CD4-positive, CD25-positive, alpha-beta regulatory T cell (primary cell): Measurements from ENCODE around the gene IGF1R. TPM values are rescaled to one million over a fixed set of nuclear protein-coding genes. Genes with fewer than 3 reads are reported as not detected.
A peak's percentile ranks its signal among the peaks of the same experiment; 100 is the strongest.

ENCODE experiments used
- ATAC-seq, 2 donors: fragments of 150-1000 bp; cut with Tn5 transposase; one replicate each; pipeline ENCODE4 v1.10.0; 2021; ENCODE audit warnings: low read depth in 2 of 2, moderate number of reproducible peaks in 2 of 2, moderate library complexity in 1 of 2
- DNase-seq, 3 donors: peaks; one replicate each; pipeline versions ENCODE4 v3.0.0 to v3.0.0-alpha.2; 2012 to 2022; ENCODE audit warnings: mixed read lengths in 1 of 3
- H3K27ac ChIP-seq: one replicate; pipeline ENCODE4 v1.7.0; 2013; ENCODE audit warnings: mild to moderate bottlenecking, low read length; ENCODE audit not compliant: insufficient read depth, poor library complexity, severe bottlenecking
- H3K27me3 ChIP-seq: one replicate; pipeline ENCODE4 v1.7.0; 2013; ENCODE audit warnings: low read length; ENCODE audit not compliant: control insufficient read depth, insufficient read depth
- H3K36me3 ChIP-seq: one replicate; pipeline ENCODE4 v1.7.0; 2013; ENCODE audit warnings: mild to moderate bottlenecking, low read length, moderate library complexity; ENCODE audit not compliant: control insufficient read depth, insufficient read depth
- H3K4me1 ChIP-seq: 2 replicates; pipeline ENCODE4 v1.7.0; 2013; ENCODE audit warnings: mild to moderate bottlenecking, low read length; ENCODE audit not compliant: insufficient read depth, control insufficient read depth, poor library complexity, severe bottlenecking
- H3K4me3 ChIP-seq: one replicate; pipeline ENCODE4 v1.7.0; 2013; ENCODE audit warnings: low read depth, mild to moderate bottlenecking, low read length, moderate library complexity
- H3K9me3 ChIP-seq, 2 experiments: 1 replicate in 1 of 2; 2 replicates in 1 of 2; pipeline ENCODE4 v1.7.0; 2013; ENCODE audit warnings: low read length in 2 of 2, mild to moderate bottlenecking in 1 of 2, moderate library complexity in 1 of 2; ENCODE audit not compliant: control insufficient read depth in 2 of 2
- H3K27ac Mint-ChIP-seq, 3 donors: one replicate each; pipeline ENCODE4 v1.8.0; 2020 to 2022; ENCODE audit warnings: mild to moderate bottlenecking in 3 of 3, mixed read lengths in 3 of 3, moderate library complexity in 2 of 3
- H3K27me3 Mint-ChIP-seq: one replicate; pipeline ENCODE4 v1.8.0; 2022; ENCODE audit warnings: mild to moderate bottlenecking, mixed read lengths
- H3K36me3 Mint-ChIP-seq: one replicate; pipeline ENCODE4 v1.8.0; 2020; ENCODE audit warnings: mixed read lengths
- H3K4me1 Mint-ChIP-seq, 4 donors: one replicate each; pipeline ENCODE4 v1.8.0; 2020 to 2022; ENCODE audit warnings: mixed read lengths in 4 of 4, mild to moderate bottlenecking in 1 of 4
- H3K4me3 Mint-ChIP-seq, 4 donors: one replicate each; pipeline ENCODE4 v1.8.0; 2020 to 2022; ENCODE audit warnings: mild to moderate bottlenecking in 4 of 4, mixed read lengths in 4 of 4, moderate library complexity in 3 of 4
- H3K9me3 Mint-ChIP-seq, 7 donors: one replicate each; pipeline ENCODE4 v1.8.0; 2020 to 2022; ENCODE audit warnings: mixed read lengths in 7 of 7, mild to moderate bottlenecking in 3 of 7, moderate library complexity in 2 of 7
- polyA plus RNA-seq, 4 donors: library from polyadenylated mRNA; unstranded; fragments of 300-500 nt; fragmentation: Illumina TruSeq; gene quantifications; one replicate each; pipeline ENCODE4 v1.2.3, GENCODE V29; 2021
- total RNA-seq: library from RNA; stranded (reverse); gene quantifications from one replicate; pipeline ENCODE4 v1.2.3, GENCODE V29; 2022

The IGF1R gene
- total and polyA plus RNA-seq, 5 donors from 2014 or later, result 1.6 to 14.2 (median 3.6) TPM

GRCh38 chr15:98953000-98953787 is 304.9 kb downstream of the IGF1R start:
- Mint-ChIP-seq H3K4me3 (peak overlapping the region in 1 of 4 donors; percentile 16), H3K27me3 (no peaks in the 10 kb centered on the region), H3K4me1 (peaks cover 0 to 26% (median 5%) of the 10 kb centered on the region in 4 donors), H3K27ac (peak overlapping the region in 2 of 3 donors; percentile 76 to 84), H3K36me3 (peaks cover 19% of the 10 kb centered on the region), H3K9me3 (no peaks in the 10 kb centered on the region)
- ATAC-seq (no peak), DNase-seq (peak in 1 of 3 donors; percentile 23)
- Histone ChIP-seq H3K9me3 (no peaks in the 10 kb centered on the region), H3K4me3 (no peak overlapping the region), H3K27ac (no peak overlapping the region), H3K4me1 (no peaks in the 10 kb centered on the region), H3K27me3 (no peaks in the 10 kb centered on the region), H3K36me3 (no peaks in the 10 kb centered on the region)

DNA sequence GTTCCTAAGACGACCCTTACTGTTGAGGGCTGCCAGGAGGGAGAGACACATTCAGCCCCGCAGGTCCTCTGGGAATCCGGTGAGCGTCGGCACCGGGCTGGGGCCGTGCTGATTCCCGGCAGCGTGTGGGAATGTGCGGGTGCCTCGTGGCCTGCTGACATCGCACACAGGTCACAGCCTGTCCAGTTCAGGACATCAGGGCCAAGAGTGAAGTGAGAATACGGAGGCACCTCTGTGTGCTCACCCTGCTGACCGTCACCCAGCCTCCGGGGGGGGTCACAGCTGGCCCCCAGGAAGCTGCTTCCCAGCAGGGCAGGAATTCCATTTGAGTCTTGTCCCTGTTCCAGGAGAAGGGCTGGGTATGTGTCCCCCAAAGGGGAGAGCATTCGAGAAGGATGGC is 305.6 kb downstream of the IGF1R start:
- no peaks in the 10 kb centered on the region for H3K27me3 Mint-ChIP-seq
- peaks cover 0 to 26% (median 5%) of the 10 kb centered on the region in 4 donors for H3K4me1 Mint-ChIP-seq
- no peak overlapping the region for H3K4me3 Mint-ChIP-seq
- H3K9me3 ChIP-seq, result no peaks in the 10 kb centered on the region
- ATAC-seq, result no peak
- H3K36me3 Mint-ChIP-seq, result peaks cover 21% of the 10 kb centered on the region
- H3K4me1 ChIP-seq, result no peaks in the 10 kb centered on the region
- H3K4me3 ChIP-seq, result no peak overlapping the region
- H3K9me3 Mint-ChIP-seq, result no peaks in the 10 kb centered on the region
- H3K27me3 ChIP-seq, result no peaks in the 10 kb centered on the region
- no peak overlapping the region for H3K27ac ChIP-seq
- no peaks in the 10 kb centered on the region for H3K36me3 ChIP-seq
- no peak for DNase-seq
- no peak overlapping the region for H3K27ac Mint-ChIP-seq

GRCh38 chr15:98954411-98954810 is 306.1 kb downstream of the IGF1R start:
- no peaks in the 10 kb centered on the region for H3K9me3 Mint-ChIP-seq
- H3K4me3 Mint-ChIP-seq, result no peak overlapping the region
- Histone ChIP-seq H3K4me3 (no peak overlapping the region), H3K9me3 (no peaks in the 10 kb centered on the region), H3K27ac (no peak overlapping the region), H3K4me1 (no peaks in the 10 kb centered on the region), H3K27me3 (no peaks in the 10 kb centered on the region), H3K36me3 (no peaks in the 10 kb centered on the region)
- DNase-seq, result no peak
- H3K27ac Mint-ChIP-seq, result no peak overlapping the region
- peaks cover 0 to 26% (median 5%) of the 10 kb centered on the region in 4 donors for H3K4me1 Mint-ChIP-seq
- no peaks in the 10 kb centered on the region for H3K27me3 Mint-ChIP-seq
- H3K36me3 Mint-ChIP-seq, result peaks cover 20% of the 10 kb centered on the region
- ATAC-seq, result no peak

DNA sequence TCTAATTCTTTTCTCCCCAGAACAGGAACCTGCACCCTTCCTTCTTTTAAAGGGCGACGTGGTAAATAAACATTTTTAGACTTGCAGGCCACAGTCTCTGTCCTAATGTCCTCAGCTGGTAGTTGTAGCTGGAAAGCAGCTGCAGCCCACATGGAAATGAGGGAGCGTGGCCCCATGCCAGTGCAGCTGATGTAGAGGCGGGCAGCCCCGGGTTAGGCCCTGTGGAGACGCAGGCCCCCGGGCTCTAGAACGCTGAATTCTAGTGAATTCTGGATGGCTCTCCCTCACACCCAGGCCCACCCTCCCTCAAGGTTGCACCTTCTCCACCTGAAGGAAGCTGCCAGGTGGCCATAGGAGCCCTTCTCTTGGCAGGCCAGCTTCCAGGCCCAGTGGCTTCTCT is 307.0 kb downstream of the IGF1R start:
- H3K36me3 Mint-ChIP-seq, result peaks cover 20% of the 10 kb centered on the region
- no peak overlapping the region for H3K27ac ChIP-seq
- no peaks in the 10 kb centered on the region for H3K9me3 ChIP-seq
- ATAC-seq, result no peak
- DNase-seq, result no peak
- no peak overlapping the region for H3K27ac Mint-ChIP-seq
- no peak overlapping the region for H3K4me3 ChIP-seq
- H3K9me3 Mint-ChIP-seq, result no peaks in the 10 kb centered on the region
- H3K36me3 ChIP-seq, result no peaks in the 10 kb centered on the region
- no peaks in the 10 kb centered on the region for H3K4me1 ChIP-seq
- peak overlapping the region in 1 of 4 donors; percentile 28 for H3K4me3 Mint-ChIP-seq
- no peaks in the 10 kb centered on the region for H3K27me3 ChIP-seq
- no peaks in the 10 kb centered on the region for H3K27me3 Mint-ChIP-seq
- H3K4me1 Mint-ChIP-seq, result peaks cover 0 to 26% (median 5%) of the 10 kb centered on the region in 4 donors

GRCh38 chr15:98955961-98956723 is 307.8 kb downstream of the IGF1R start:
- Histone ChIP-seq H3K4me3 (no peak overlapping the region), H3K4me1 (no peaks in the 10 kb centered on the region), H3K9me3 (no peaks in the 10 kb centered on the region), H3K36me3 (no peaks in the 10 kb centered on the region), H3K27me3 (no peaks in the 10 kb centered on the region), H3K27ac (no peak overlapping the region)
- H3K27me3 Mint-ChIP-seq, result no peaks in the 10 kb centered on the region
- H3K4me1 Mint-ChIP-seq, result peaks cover 0 to 19% (median 5%) of the 10 kb centered on the region in 4 donors
- H3K9me3 Mint-ChIP-seq, result peaks cover 0 to 1% (median 0%) of the 10 kb centered on the region in 7 donors
- DNase-seq, result no peak
- ATAC-seq, result no peak
- peaks cover 24% of the 10 kb centered on the region for H3K36me3 Mint-ChIP-seq
- no peak overlapping the region for H3K4me3 Mint-ChIP-seq
- H3K27ac Mint-ChIP-seq, result no peak overlapping the region

- Histone ChIP-seq H3K9me3 (peaks cover 0 to 5% of the 10 kb centered on the region in 2 experiments), H3K36me3 (no peaks in the 10 kb centered on the region), H3K4me3 (no peak overlapping the region), H3K4me1 (no peaks in the 10 kb centered on the region), H3K27ac (no peak overlapping the region), H3K27me3 (no peaks in the 10 kb centered on the region)
- Mint-ChIP-seq H3K9me3 (peaks cover 0 to 6% (median 0%) of the 10 kb centered on the region in 7 donors), H3K36me3 (peaks cover 32% of the 10 kb centered on the region), H3K27ac (peak overlapping the region in 1 of 3 donors; percentile 38), H3K4me1 (peaks cover 0 to 14% (median 5%) of the 10 kb centered on the region in 4 donors), H3K27me3 (no peaks in the 10 kb centered on the region), H3K4me3 (no peak overlapping the region)
- ATAC-seq (no peak), DNase-seq (no peak)
Observed at GRCh38 chr15:98956796-98957553, 308.6 kb downstream of the IGF1R start.

DNA sequence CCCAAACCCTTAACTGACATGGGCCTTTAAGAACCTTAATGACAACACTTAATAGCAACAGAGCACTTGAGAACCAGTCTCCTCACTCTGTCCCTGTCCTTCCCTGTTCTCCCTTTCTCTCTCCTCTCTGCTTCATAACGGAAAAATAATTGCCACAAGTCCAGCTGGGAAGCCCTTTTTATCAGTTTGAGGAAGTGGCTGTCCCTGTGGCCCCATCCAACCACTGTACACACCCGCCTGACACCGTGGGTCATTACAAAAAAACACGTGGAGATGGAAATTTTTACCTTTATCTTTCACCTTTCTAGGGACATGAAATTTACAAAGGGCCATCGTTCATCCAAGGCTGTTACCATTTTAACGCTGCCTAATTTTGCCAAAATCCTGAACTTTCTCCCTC is 309.3 kb downstream of the IGF1R start:
- no peak for ATAC-seq
- H3K4me3 Mint-ChIP-seq, result no peak overlapping the region
- H3K36me3 Mint-ChIP-seq, result peaks cover 37% of the 10 kb centered on the region
- H3K4me3 ChIP-seq, result no peak overlapping the region
- no peak overlapping the region for H3K27ac ChIP-seq
- H3K9me3 ChIP-seq, result peaks cover 0 to 6% of the 10 kb centered on the region in 2 experiments
- H3K4me1 ChIP-seq, result no peaks in the 10 kb centered on the region
- H3K27me3 ChIP-seq, result no peaks in the 10 kb centered on the region
- H3K4me1 Mint-ChIP-seq, result peaks cover 0 to 7% (median 2%) of the 10 kb centered on the region in 4 donors
- no peak for DNase-seq
- no peak overlapping the region for H3K27ac Mint-ChIP-seq
- no peaks in the 10 kb centered on the region for H3K27me3 Mint-ChIP-seq
- no peaks in the 10 kb centered on the region for H3K36me3 ChIP-seq
- H3K9me3 Mint-ChIP-seq, result peaks cover 0 to 12% (median 1%) of the 10 kb centered on the region in 7 donors
